HFF-Myc (cell line): ENCODE measurements around the gene FGF18.

Experiments
- DNase-seq: peaks from one replicate; pipeline ENCODE4 v3.0.0-alpha.2; 2011; ENCODE audit warnings: low read depth; ENCODE audit errors: extremely low read depth
- H3K4me3 ChIP-seq: replicated peaks from 2 replicates; pipeline ENCODE4 v1.5.1; 2011; ENCODE audit warnings: low read depth, mild to moderate bottlenecking, control low read depth, low read length
- TF ChIP-seq, protein P1 (sequence below): IDR thresholded peaks from 2 replicates; pipeline ENCODE4 v1.5.1; 2012; ENCODE audit warnings: mild to moderate bottlenecking, low read depth, low read length, control low read depth; ENCODE audit errors: missing control alignments

Gene FGF18

DNA sequence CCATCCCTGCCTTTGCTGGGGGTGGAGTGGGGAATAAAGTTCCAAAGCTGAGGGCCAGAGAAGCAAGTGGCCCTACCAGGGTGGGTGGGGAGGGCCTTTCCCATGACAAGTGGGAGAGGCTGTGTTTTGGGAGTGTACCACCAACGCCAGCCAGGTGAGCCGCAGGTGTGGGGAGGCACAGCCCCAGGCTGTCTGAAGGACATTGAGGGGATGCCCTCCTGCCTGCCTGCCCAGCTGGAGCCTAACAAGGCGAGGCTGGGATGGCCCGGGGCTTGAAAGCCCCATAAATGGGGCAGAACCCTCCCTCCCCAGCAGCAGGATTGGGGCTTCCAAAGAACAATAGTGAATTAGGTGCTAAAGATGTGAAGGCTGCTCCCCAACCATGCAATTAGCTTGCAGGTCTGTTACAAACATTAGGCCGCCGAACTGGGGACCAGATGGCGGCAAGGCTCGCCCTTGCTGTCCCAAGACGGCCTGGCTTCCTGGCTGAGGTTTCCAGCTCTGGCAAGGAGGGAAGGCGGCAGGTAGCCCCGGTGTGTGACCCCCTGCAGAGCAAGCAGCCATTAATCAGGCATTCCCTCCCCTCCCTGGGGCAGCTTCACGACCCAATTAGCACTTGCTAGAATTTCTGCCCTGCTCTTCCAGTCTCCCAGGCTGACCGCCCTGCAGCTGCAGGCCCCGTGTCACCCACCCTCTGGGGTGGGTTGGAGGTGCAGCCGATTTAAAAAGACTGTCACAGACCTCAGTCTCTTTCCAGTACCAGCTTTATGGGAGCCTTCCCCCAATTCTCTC is 42.9 kb downstream of the FGF18 start:
- DNase-seq: no peak
- TF ChIP-seq, protein P1, sequence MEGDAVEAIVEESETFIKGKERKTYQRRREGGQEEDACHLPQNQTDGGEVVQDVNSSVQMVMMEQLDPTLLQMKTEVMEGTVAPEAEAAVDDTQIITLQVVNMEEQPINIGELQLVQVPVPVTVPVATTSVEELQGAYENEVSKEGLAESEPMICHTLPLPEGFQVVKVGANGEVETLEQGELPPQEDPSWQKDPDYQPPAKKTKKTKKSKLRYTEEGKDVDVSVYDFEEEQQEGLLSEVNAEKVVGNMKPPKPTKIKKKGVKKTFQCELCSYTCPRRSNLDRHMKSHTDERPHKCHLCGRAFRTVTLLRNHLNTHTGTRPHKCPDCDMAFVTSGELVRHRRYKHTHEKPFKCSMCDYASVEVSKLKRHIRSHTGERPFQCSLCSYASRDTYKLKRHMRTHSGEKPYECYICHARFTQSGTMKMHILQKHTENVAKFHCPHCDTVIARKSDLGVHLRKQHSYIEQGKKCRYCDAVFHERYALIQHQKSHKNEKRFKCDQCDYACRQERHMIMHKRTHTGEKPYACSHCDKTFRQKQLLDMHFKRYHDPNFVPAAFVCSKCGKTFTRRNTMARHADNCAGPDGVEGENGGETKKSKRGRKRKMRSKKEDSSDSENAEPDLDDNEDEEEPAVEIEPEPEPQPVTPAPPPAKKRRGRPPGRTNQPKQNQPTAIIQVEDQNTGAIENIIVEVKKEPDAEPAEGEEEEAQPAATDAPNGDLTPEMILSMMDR: no peak
- no peak overlapping the region for H3K4me3 ChIP-seq

- no peak for DNase-seq
- TF ChIP-seq, protein P1: no peak
- no peak overlapping the region for H3K4me3 ChIP-seq
Measured at GRCh38 chr5:171462928-171463861, 43.7 kb downstream of the FGF18 start.

GRCh38 chr5:171463862-171464229 is 44.4 kb downstream of the FGF18 start:
- TF ChIP-seq, protein P1: no peak
- no peak for DNase-seq
- no peak overlapping the region for H3K4me3 ChIP-seq

DNA sequence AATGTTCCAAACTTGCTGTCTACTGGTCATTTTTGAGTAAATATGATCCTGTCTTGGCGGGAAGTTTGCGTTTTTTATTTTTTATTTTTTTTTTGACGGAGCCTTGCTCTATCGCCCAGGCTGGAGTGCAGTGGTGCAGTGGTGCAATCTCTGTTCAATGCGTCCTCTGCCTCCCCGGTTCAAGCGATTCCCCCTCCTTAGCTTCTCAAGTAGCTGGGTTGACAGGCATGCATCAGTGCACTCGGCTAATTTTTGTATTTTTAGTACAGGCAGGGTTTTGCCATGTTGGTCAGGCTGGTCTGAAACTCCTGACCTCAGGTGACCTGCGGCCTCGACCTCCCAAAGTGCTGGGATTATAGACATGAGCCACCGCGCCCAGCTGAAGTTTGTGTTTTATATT is 45.4 kb downstream of the FGF18 start:
- no peak overlapping the region for H3K4me3 ChIP-seq
- TF ChIP-seq, protein P1: no peak
- DNase-seq: no peak

GRCh38 chr5:171467107-171467506 is 47.7 kb downstream of the FGF18 start:
- TF ChIP-seq, protein P1: no peak
- H3K4me3 ChIP-seq: no peak overlapping the region
- no peak for DNase-seq

DNA sequence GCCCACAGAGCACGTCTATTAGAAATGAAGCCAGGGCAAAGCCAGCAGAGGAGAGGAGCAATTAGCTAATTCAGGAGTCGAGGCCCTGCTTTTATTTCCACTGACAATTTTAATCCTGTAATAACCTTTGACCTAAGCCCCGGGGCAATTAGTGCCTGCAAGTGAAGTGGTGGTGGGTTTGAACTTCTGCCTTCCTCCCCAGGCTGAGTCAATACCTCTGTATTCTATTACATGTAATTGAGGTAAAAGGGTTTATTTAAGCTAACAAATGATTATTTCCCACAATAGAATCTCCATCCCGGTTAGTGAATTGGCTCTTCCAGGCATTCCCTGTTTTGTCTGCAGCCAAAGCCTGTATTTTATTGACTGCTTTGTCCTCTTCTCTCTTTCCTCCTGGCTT is 49.9 kb downstream of the FGF18 start:
- TF ChIP-seq, protein P1: no peak
- DNase-seq: no peak
- no peak overlapping the region for H3K4me3 ChIP-seq
